ENCODE results near the gene PDZD2. TPM values are rescaled to one million over a fixed set of nuclear protein-coding genes. Genes with fewer than 3 reads are reported as not detected.

PDZD2 gene
- total RNA-seq, 1 experiment from 2014 or later: 23.0 TPM

GRCh38 chr5:31605920-31606319 lies 33.0 kb upstream of the PDZD2 start:
- intact Hi-C loops (cut with micrococcal nuclease): no loop called here
- CTCF ChIA-PET: no interaction called here
- no peak overlapping the region for H3K27ac Mint-ChIP-seq (ENCODE audit: low read depth, unreplicated experiment)

GRCh38 chr5:31607546-31607945 lies 31.4 kb upstream of the PDZD2 start:
- H3K9me3 Mint-ChIP-seq (ENCODE audit: unreplicated experiment): no peaks in the 10 kb centered on the region
- intact Hi-C loops (cut with micrococcal nuclease): no loop called here
- no peaks in the 10 kb centered on the region for H3K36me3 Mint-ChIP-seq (ENCODE audit: insufficient read depth, unreplicated experiment)
- ChIA-PET CTCF (interaction anchor here (0.6 kb wide), 2 partner anchors 22 to 178 kb away, joined by 3 read pairs; no protein-coding TSS in a partner anchor), POLR2A (no interaction called here)
- BruUV-seq (replicated peaks): no TSS peak
- H3K27me3 Mint-ChIP-seq (ENCODE audit: insufficient read depth, unreplicated experiment): peaks cover 18% of the 10 kb centered on the region
- TF ChIP-seq CTCF (IDR thresholded peaks at IDR 0.05; ENCODE audit: unreplicated experiment): no peak
- no peak overlapping the region for H3K27ac Mint-ChIP-seq (ENCODE audit: low read depth, unreplicated experiment)
- DNase-seq (ENCODE audit: unreplicated experiment): no peak
- H3K4me3 Mint-ChIP-seq (ENCODE audit: unreplicated experiment): no peak overlapping the region
- H3K4me1 Mint-ChIP-seq (ENCODE audit: insufficient read depth, unreplicated experiment): no peaks in the 10 kb centered on the region

More at GRCh38 chr5:31605920-31606319, 33.0 kb upstream of the PDZD2 start:
- POLR2A ChIA-PET: no interaction called here
- no TSS peak for BruUV-seq (replicated peaks)
- DNase-seq (ENCODE audit: unreplicated experiment): no peak
- H3K27me3 Mint-ChIP-seq (ENCODE audit: insufficient read depth, unreplicated experiment): peaks cover 34% of the 10 kb centered on the region
- no peaks in the 10 kb centered on the region for H3K9me3 Mint-ChIP-seq (ENCODE audit: unreplicated experiment)
- no peaks in the 10 kb centered on the region for H3K4me1 Mint-ChIP-seq (ENCODE audit: insufficient read depth, unreplicated experiment)
- no peak for TF ChIP-seq CTCF (IDR thresholded peaks at IDR 0.05; ENCODE audit: unreplicated experiment)
- no peaks in the 10 kb centered on the region for H3K36me3 Mint-ChIP-seq (ENCODE audit: insufficient read depth, unreplicated experiment)
- no peak overlapping the region for H3K4me3 Mint-ChIP-seq (ENCODE audit: unreplicated experiment)

GRCh38 chr5:31611002-31611401 lies 27.9 kb upstream of the PDZD2 start:
- DNase-seq (ENCODE audit: unreplicated experiment): no peak

GRCh38 chr5:31613651-31614050 lies 25.3 kb upstream of the PDZD2 start:
- POLR2A ChIA-PET: interaction anchor here (0.7 kb wide), 1 partner anchor 91 kb away, joined by 3 read pairs; no protein-coding TSS in a partner anchor
- H3K27me3 Mint-ChIP-seq (ENCODE audit: insufficient read depth, unreplicated experiment): no peaks in the 10 kb centered on the region
- H3K36me3 Mint-ChIP-seq (ENCODE audit: insufficient read depth, unreplicated experiment): no peaks in the 10 kb centered on the region
- BruUV-seq (replicated peaks): no TSS peak
- intact Hi-C loops (cut with micrococcal nuclease): no loop called here
- CTCF ChIA-PET: interaction anchor here (1.0 kb wide), 1 partner anchor 31 kb away, joined by 3 read pairs; no protein-coding TSS in a partner anchor
- no peak for TF ChIP-seq CTCF (IDR thresholded peaks at IDR 0.05; ENCODE audit: unreplicated experiment)
- no peak for DNase-seq (ENCODE audit: unreplicated experiment)
- no peaks in the 10 kb centered on the region for H3K9me3 Mint-ChIP-seq (ENCODE audit: unreplicated experiment)
- no peaks in the 10 kb centered on the region for H3K4me1 Mint-ChIP-seq (ENCODE audit: insufficient read depth, unreplicated experiment)
- H3K4me3 Mint-ChIP-seq (ENCODE audit: unreplicated experiment): no peak overlapping the region
- H3K27ac Mint-ChIP-seq (ENCODE audit: low read depth, unreplicated experiment): no peak overlapping the region

More at GRCh38 chr5:31611002-31611401, 27.9 kb upstream of the PDZD2 start:
- CTCF ChIA-PET: interaction anchor here (0.6 kb wide), 1 partner anchor 483 kb away, joined by 3 read pairs; no protein-coding TSS in a partner anchor
- H3K9me3 Mint-ChIP-seq (ENCODE audit: unreplicated experiment): no peaks in the 10 kb centered on the region
- no peaks in the 10 kb centered on the region for H3K27me3 Mint-ChIP-seq (ENCODE audit: insufficient read depth, unreplicated experiment)
- BruUV-seq (replicated peaks): no TSS peak
- no peak for TF ChIP-seq CTCF (IDR thresholded peaks at IDR 0.05; ENCODE audit: unreplicated experiment)
- no peak overlapping the region for H3K4me3 Mint-ChIP-seq (ENCODE audit: unreplicated experiment)
- no peak overlapping the region for H3K27ac Mint-ChIP-seq (ENCODE audit: low read depth, unreplicated experiment)
- no peaks in the 10 kb centered on the region for H3K36me3 Mint-ChIP-seq (ENCODE audit: insufficient read depth, unreplicated experiment)
- intact Hi-C loops (cut with micrococcal nuclease): no loop called here
- H3K4me1 Mint-ChIP-seq (ENCODE audit: insufficient read depth, unreplicated experiment): no peaks in the 10 kb centered on the region
- POLR2A ChIA-PET: no interaction called here
